HCT116 (cell line): ENCODE measurements around the gene TEX48. TPM values are rescaled to one million over a fixed set of nuclear protein-coding genes. Genes with fewer than 3 reads are reported as not detected.

Experiments
- ATAC-seq: fragments of 200-7000 bp; cut with Tn5 transposase; 2 replicates; pipeline ENCODE4 v1.9.1; 2020; ENCODE audit warnings: mild to moderate bottlenecking, moderate library complexity
- BruUV-seq: library from RNA; stranded (reverse); fragments of 400-500 nt; replicated peaks from 2 replicates; lab custom pipeline; 2021; lab: Mats Ljungman, UMichigan
- CTCF ChIA-PET: fragments of 300-600 bp; sonication (Branson Sonifier 250); formaldehyde crosslinking; loops from one replicate; lab custom pipeline; 2021; ENCODE audit warnings: antibody characterized with exemption; lab: Charles Lee
- POLR2A ChIA-PET: fragments of 300-600, 350-600 bp; sonication (Branson Sonifier 250); formaldehyde crosslinking; loops from one replicate; lab custom pipeline; 2021; ENCODE audit warnings: antibody characterized with exemption; lab: Charles Lee
- RAD21 ChIA-PET, 2 experiments: fragments of 300-600 bp; sonication (Branson Sonifier 250); formaldehyde crosslinking; loops; one replicate each; lab custom pipeline; 2023; ENCODE audit warnings: low total read pairs in 2 of 2; ENCODE audit not compliant: uncharacterized antibody in 2 of 2, unreplicated experiment in 2 of 2, low non-redundant PET in 1 of 2; lab: Charles Lee
- DNase-seq: peaks from one replicate; pipeline ENCODE4 v3.0.0-alpha.2; 2010; ENCODE audit warnings: low read depth, low spot score
- H2AFZ ChIP-seq: fragments of 200-600 bp; shearing (Covaris generic), sonication (generic); 2 replicates; pipeline ENCODE4 v1.6.1; 2017; ENCODE audit warnings: low read depth, mixed run types, mixed read lengths, antibody characterized with exemption, low read length; ENCODE audit not compliant: poor library complexity, severe bottlenecking
- H3K27ac ChIP-seq: 2 replicates; pipeline ENCODE4 v1.5.1; 2012; ENCODE audit warnings: low read depth, low read length
- H3K27me3 ChIP-seq: fragments of 200-600 bp; sonication (generic); 2 replicates; pipeline ENCODE4 v1.6.1; 2016; ENCODE audit warnings: mixed run types, low read length, mixed read lengths; ENCODE audit not compliant: insufficient read depth
- H3K36me3 ChIP-seq, 2 experiments: fragments of 200-500 bp in 1 of 2; fragments of 200-600 bp in 1 of 2; sonication (Bioruptor generic) in 1 of 2; sonication (generic) in 1 of 2; 2 replicates each; pipeline versions ENCODE4 v1.5.1 to v1.6.1; 2014 to 2016; ENCODE audit warnings: low read length in 2 of 2, inconsistent platforms in 1 of 2, mixed read lengths in 1 of 2, mixed run types in 1 of 2; ENCODE audit not compliant: insufficient read depth in 2 of 2, control insufficient read depth in 1 of 2
- H3K4me1 ChIP-seq, 2 experiments: fragments of 200-600 bp in 1 of 2; sonication (generic) in 1 of 2; 2 replicates each; pipeline versions ENCODE4 v1.5.1 to v1.6.1; 2012 to 2017; ENCODE audit warnings: low read length in 2 of 2, inconsistent platforms in 1 of 2, mild to moderate bottlenecking in 1 of 2, mixed read lengths in 1 of 2, mixed run types in 1 of 2, moderate library complexity in 1 of 2; ENCODE audit not compliant: insufficient read depth in 2 of 2, control insufficient read depth in 1 of 2
- H3K4me2 ChIP-seq: fragments of 200-600 bp; sonication (generic); 2 replicates; pipeline ENCODE4 v1.6.1; 2017; ENCODE audit warnings: mixed run types, low read length, mixed read lengths
- H3K4me3 ChIP-seq, 2 experiments: fragments of 200-600 bp in 1 of 2; sonication (generic) in 1 of 2; replicated peaks in 1 of 2; 2 replicates each; pipeline ENCODE4 v1.5.1; 2011 to 2016; ENCODE audit warnings: low read length in 2 of 2, control low read depth in 1 of 2, low read depth in 1 of 2, mild to moderate bottlenecking in 1 of 2, mixed read lengths in 1 of 2, mixed run types in 1 of 2
- H3K79me2 ChIP-seq: fragments of 200-600 bp; sonication (generic); 2 replicates; pipeline ENCODE4 v1.6.1; 2017; ENCODE audit warnings: mild to moderate bottlenecking, mixed run types, low read length, moderate library complexity, mixed read lengths; ENCODE audit not compliant: insufficient read depth
- H3K9ac ChIP-seq: fragments of 200-600 bp; sonication (generic); 2 replicates; pipeline ENCODE4 v1.6.1; 2016; ENCODE audit warnings: low read length, mixed read lengths
- H3K9me2 ChIP-seq: fragments of 200-600 bp; sonication (generic), shearing (Covaris generic); 2 replicates; pipeline ENCODE4 v1.6.1; 2017; ENCODE audit warnings: mixed run types, mild to moderate bottlenecking, moderate library complexity; ENCODE audit not compliant: insufficient read depth
- H3K9me3 ChIP-seq, 2 experiments: fragments of 200-500 bp in 1 of 2; fragments of 200-600 bp in 1 of 2; sonication (Bioruptor generic) in 1 of 2; sonication (generic) in 1 of 2; 2 replicates each; pipeline ENCODE4 v1.6.1; 2014 to 2017; ENCODE audit warnings: low read length in 2 of 2, mixed read lengths in 2 of 2, inconsistent platforms in 1 of 2, low read depth in 1 of 2, mild to moderate bottlenecking in 1 of 2, mixed run types in 1 of 2, moderate library complexity in 1 of 2; ENCODE audit not compliant: control insufficient read depth in 1 of 2, insufficient read depth in 1 of 2
- H4K20me1 ChIP-seq: fragments of 200-600 bp; sonication (generic), shearing (Covaris generic); 2 replicates; pipeline ENCODE4 v1.6.1; 2017; ENCODE audit warnings: mixed run types, mild to moderate bottlenecking, moderate library complexity; ENCODE audit not compliant: insufficient read depth
- CBX3 ChIP-seq: IDR thresholded peaks from 2 replicates; pipeline ENCODE4 v1.6.1; 2012; ENCODE audit warnings: low read depth
- CEBPB ChIP-seq: IDR thresholded peaks from 2 replicates; pipeline ENCODE4 v1.6.1; 2012; ENCODE audit warnings: low read depth
- EGR1 ChIP-seq: IDR thresholded peaks from 2 replicates; pipeline ENCODE4 v1.6.1; 2012; ENCODE audit warnings: low read depth
- ELF1 ChIP-seq: IDR thresholded peaks from 2 replicates; pipeline ENCODE4 v1.6.1; 2012; ENCODE audit warnings: low read depth, borderline replicate concordance
- EZH2 ChIP-seq: fragments of 200-600 bp; sonication (generic); IDR thresholded peaks from 2 replicates; pipeline ENCODE4 v1.6.1; 2017; ENCODE audit warnings: antibody characterized with exemption, mixed run types
- EZH2phosphoT487 ChIP-seq: fragments of 200-600 bp; IDR thresholded peaks from 2 replicates; pipeline ENCODE4 v1.6.1; 2018; ENCODE audit warnings: antibody characterized with exemption, borderline replicate concordance
- FOSL1 ChIP-seq: IDR thresholded peaks from 2 replicates; pipeline ENCODE4 v1.6.1; 2012; ENCODE audit warnings: low read depth
- JUND ChIP-seq: IDR thresholded peaks from 2 replicates; pipeline ENCODE4 v1.6.1; 2012
- POLR2A ChIP-seq: IDR thresholded peaks from 2 replicates; pipeline ENCODE4 v1.7.0; 2011; ENCODE audit warnings: borderline replicate concordance; ENCODE audit not compliant: insufficient read depth, insufficient read length; ENCODE audit errors: extremely low read depth
- RAD21 ChIP-seq: IDR thresholded peaks from 2 replicates; pipeline ENCODE4 v1.6.1; 2012; ENCODE audit warnings: low read depth, mild to moderate bottlenecking
- SIN3A ChIP-seq: IDR thresholded peaks from 2 replicates; pipeline ENCODE4 v1.6.1; 2012; ENCODE audit warnings: low read depth
- SP1 ChIP-seq: IDR thresholded peaks from 2 replicates; pipeline ENCODE4 v1.6.1; 2012; ENCODE audit warnings: low read depth
- TCF7L2 ChIP-seq: IDR thresholded peaks from 2 replicates; pipeline ENCODE4 v1.7.0; 2011; ENCODE audit warnings: borderline replicate concordance, inconsistent platforms; ENCODE audit not compliant: insufficient read depth, insufficient read length; ENCODE audit errors: extremely low read depth
- YY1 ChIP-seq: IDR thresholded peaks from 2 replicates; pipeline ENCODE4 v1.6.1; 2011; ENCODE audit warnings: low read length, low read depth, moderate library complexity, mild to moderate bottlenecking; ENCODE audit not compliant: insufficient replicate concordance; ENCODE audit errors: extremely low read depth
- ZFX ChIP-seq: fragments of 450-650 bp; IDR thresholded peaks from 2 replicates; pipeline ENCODE4 v1.6.1; 2017
- ZNF274 ChIP-seq: fragments of 200-500 bp; sonication (Bioruptor generic); IDR thresholded peaks from 2 replicates; pipeline ENCODE4 v1.6.1; 2014; ENCODE audit warnings: mild to moderate bottlenecking, low read depth, low read length, inconsistent platforms
- intact Hi-C: fragments of 100-400 bp; cut with micrococcal nuclease; formaldehyde crosslinking; loops from 2 replicates; pipeline ENCODE4 v1.10.0; 2022
- total RNA-seq: library from RNA; stranded (reverse); gene quantifications from one replicate; pipeline ENCODE4 v1.2.1, GENCODE V29; 2021; ENCODE audit not compliant: unreplicated experiment
- TF ChIP-seq, protein P1 (sequence below): IDR thresholded peaks from 2 replicates; pipeline ENCODE4 v1.6.1; 2011; ENCODE audit warnings: mild to moderate bottlenecking, low read length, moderate library complexity; ENCODE audit not compliant: insufficient replicate concordance; ENCODE audit errors: extremely low read depth
- TF ChIP-seq, protein P2 (sequence below): IDR thresholded peaks from 2 replicates; pipeline ENCODE4 v1.6.1; 2012; ENCODE audit warnings: low read depth
- TF ChIP-seq, protein P3 (sequence below): IDR thresholded peaks from 2 replicates; pipeline ENCODE4 v1.6.1; 2012
- TF ChIP-seq, protein P4 (sequence below), 3 experiments: fragments of 200-600 bp in 1 of 3; sonication (generic) in 1 of 3; IDR thresholded peaks in 2 of 3; conservative IDR thresholded peaks in 1 of 3; 2 replicates each; pipeline ENCODE4 v1.5.1; 2012 to 2017; ENCODE audit warnings: low read depth in 2 of 3, low read length in 2 of 3, antibody characterized with exemption in 1 of 3, borderline replicate concordance in 1 of 3, control low read depth in 1 of 3, mild to moderate bottlenecking in 1 of 3, mixed read lengths in 1 of 3, mixed run types in 1 of 3, moderate library complexity in 1 of 3; ENCODE audit not compliant: insufficient read depth in 1 of 3

The TEX48 gene
- total RNA-seq, 1 experiment from 2014 or later, result not detected

DNA sequence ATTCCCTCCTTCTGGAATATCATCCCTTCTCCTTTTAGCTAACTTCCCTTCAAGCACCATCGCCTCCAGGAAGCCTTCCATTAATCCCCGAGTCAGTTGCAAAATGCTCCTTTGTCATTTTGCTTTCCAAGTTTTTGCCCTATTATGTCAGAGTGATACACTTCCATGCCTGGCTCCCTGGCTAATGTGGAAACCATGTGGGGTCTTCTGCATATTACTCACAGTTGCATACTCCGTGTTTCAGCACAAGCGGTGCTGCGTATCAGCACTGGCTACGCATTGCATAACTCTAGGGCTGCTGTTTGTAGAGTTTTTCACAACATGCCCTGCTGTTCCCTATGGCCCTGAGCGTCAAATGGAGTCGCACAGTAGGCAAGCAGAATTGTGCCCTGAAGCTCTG lies 26.3 kb downstream of the TEX48 start:
- Histone ChIP-seq H3K4me2 (no peak overlapping the region), H3K9me3 (no peaks in the 10 kb centered on the region), H3K9ac (no peak overlapping the region), H3K36me3 (no peaks in the 10 kb centered on the region), H4K20me1 (no peaks in the 10 kb centered on the region), H2AFZ (no peak overlapping the region), H3K79me2 (no peaks in the 10 kb centered on the region), H3K27ac (no peak overlapping the region), H3K9me2 (no peaks in the 10 kb centered on the region), H3K4me1 (peaks cover 0 to 5% of the 10 kb centered on the region in 2 experiments; a peak in 2 of 4 replicates), H3K27me3 (no peaks in the 10 kb centered on the region; the same call in 1 of the 2 replicates), H3K4me3 (no peak overlapping the region)
- POLR2A ChIA-PET, result no interaction called here
- ATAC-seq, result no peak
- intact Hi-C loops, result no loop called here
- no peak for TF ChIP-seq SIN3A
- TF ChIP-seq CBX3, result no peak
- no peak for TF ChIP-seq ZNF274
- TF ChIP-seq, protein P1, sequence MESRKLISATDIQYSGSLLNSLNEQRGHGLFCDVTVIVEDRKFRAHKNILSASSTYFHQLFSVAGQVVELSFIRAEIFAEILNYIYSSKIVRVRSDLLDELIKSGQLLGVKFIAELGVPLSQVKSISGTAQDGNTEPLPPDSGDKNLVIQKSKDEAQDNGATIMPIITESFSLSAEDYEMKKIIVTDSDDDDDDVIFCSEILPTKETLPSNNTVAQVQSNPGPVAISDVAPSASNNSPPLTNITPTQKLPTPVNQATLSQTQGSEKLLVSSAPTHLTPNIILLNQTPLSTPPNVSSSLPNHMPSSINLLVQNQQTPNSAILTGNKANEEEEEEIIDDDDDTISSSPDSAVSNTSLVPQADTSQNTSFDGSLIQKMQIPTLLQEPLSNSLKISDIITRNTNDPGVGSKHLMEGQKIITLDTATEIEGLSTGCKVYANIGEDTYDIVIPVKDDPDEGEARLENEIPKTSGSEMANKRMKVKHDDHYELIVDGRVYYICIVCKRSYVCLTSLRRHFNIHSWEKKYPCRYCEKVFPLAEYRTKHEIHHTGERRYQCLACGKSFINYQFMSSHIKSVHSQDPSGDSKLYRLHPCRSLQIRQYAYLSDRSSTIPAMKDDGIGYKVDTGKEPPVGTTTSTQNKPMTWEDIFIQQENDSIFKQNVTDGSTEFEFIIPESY, result no peak
- TF ChIP-seq YY1, result no peak
- TF ChIP-seq EZH2phosphoT487, result no peak
- no peak for TF ChIP-seq ZFX
- TF ChIP-seq TCF7L2, result no peak
- TF ChIP-seq, protein P2, sequence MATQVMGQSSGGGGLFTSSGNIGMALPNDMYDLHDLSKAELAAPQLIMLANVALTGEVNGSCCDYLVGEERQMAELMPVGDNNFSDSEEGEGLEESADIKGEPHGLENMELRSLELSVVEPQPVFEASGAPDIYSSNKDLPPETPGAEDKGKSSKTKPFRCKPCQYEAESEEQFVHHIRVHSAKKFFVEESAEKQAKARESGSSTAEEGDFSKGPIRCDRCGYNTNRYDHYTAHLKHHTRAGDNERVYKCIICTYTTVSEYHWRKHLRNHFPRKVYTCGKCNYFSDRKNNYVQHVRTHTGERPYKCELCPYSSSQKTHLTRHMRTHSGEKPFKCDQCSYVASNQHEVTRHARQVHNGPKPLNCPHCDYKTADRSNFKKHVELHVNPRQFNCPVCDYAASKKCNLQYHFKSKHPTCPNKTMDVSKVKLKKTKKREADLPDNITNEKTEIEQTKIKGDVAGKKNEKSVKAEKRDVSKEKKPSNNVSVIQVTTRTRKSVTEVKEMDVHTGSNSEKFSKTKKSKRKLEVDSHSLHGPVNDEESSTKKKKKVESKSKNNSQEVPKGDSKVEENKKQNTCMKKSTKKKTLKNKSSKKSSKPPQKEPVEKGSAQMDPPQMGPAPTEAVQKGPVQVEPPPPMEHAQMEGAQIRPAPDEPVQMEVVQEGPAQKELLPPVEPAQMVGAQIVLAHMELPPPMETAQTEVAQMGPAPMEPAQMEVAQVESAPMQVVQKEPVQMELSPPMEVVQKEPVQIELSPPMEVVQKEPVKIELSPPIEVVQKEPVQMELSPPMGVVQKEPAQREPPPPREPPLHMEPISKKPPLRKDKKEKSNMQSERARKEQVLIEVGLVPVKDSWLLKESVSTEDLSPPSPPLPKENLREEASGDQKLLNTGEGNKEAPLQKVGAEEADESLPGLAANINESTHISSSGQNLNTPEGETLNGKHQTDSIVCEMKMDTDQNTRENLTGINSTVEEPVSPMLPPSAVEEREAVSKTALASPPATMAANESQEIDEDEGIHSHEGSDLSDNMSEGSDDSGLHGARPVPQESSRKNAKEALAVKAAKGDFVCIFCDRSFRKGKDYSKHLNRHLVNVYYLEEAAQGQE, result no peak
- TF ChIP-seq POLR2A, result no peak
- TF ChIP-seq SP1, result no peak
- no peak for TF ChIP-seq JUND
- no peak for TF ChIP-seq CEBPB
- TF ChIP-seq, protein P3, sequence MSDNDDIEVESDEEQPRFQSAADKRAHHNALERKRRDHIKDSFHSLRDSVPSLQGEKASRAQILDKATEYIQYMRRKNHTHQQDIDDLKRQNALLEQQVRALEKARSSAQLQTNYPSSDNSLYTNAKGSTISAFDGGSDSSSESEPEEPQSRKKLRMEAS, result no peak
- no peak for TF ChIP-seq EZH2
- no peak for TF ChIP-seq EGR1
- TF ChIP-seq, protein P4, sequence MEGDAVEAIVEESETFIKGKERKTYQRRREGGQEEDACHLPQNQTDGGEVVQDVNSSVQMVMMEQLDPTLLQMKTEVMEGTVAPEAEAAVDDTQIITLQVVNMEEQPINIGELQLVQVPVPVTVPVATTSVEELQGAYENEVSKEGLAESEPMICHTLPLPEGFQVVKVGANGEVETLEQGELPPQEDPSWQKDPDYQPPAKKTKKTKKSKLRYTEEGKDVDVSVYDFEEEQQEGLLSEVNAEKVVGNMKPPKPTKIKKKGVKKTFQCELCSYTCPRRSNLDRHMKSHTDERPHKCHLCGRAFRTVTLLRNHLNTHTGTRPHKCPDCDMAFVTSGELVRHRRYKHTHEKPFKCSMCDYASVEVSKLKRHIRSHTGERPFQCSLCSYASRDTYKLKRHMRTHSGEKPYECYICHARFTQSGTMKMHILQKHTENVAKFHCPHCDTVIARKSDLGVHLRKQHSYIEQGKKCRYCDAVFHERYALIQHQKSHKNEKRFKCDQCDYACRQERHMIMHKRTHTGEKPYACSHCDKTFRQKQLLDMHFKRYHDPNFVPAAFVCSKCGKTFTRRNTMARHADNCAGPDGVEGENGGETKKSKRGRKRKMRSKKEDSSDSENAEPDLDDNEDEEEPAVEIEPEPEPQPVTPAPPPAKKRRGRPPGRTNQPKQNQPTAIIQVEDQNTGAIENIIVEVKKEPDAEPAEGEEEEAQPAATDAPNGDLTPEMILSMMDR (IDR thresholded peaks at IDR 0.05 in 2 of 3, conservative IDR thresholded peaks at IDR 0.05 in 1 of 3; ENCODE audit: borderline replicate concordance in 1 of 3, insufficient read depth in 1 of 3, low read depth in 2 of 3, low read length in 2 of 3), result no peak
- TF ChIP-seq FOSL1, result no peak
- no peak for TF ChIP-seq ELF1
- no peak for TF ChIP-seq RAD21
- CTCF ChIA-PET, result interaction anchor here (4.0 kb wide), 1 partner anchor 250 kb away, joined by 71 read pairs; no protein-coding TSS in a partner anchor
- no TSS peak for BruUV-seq
- RAD21 ChIA-PET, result no interaction called here
- no peak for DNase-seq
